D341Med (cell line): Measurements from ENCODE around the gene RFT1.
A peak's percentile ranks its signal among the peaks of the same experiment; 100 is the strongest.
"Not testable (repeated sequence)": the region's sequence is repeated elsewhere in the genome, so short reads cannot be mapped to it uniquely, and the experiment has no call there.

Source experiments
- DNase-seq: peaks from one replicate; pipeline ENCODE4 v3.0.0; 2012; ENCODE audit warnings: low spot score

Gene RFT1

DNA sequence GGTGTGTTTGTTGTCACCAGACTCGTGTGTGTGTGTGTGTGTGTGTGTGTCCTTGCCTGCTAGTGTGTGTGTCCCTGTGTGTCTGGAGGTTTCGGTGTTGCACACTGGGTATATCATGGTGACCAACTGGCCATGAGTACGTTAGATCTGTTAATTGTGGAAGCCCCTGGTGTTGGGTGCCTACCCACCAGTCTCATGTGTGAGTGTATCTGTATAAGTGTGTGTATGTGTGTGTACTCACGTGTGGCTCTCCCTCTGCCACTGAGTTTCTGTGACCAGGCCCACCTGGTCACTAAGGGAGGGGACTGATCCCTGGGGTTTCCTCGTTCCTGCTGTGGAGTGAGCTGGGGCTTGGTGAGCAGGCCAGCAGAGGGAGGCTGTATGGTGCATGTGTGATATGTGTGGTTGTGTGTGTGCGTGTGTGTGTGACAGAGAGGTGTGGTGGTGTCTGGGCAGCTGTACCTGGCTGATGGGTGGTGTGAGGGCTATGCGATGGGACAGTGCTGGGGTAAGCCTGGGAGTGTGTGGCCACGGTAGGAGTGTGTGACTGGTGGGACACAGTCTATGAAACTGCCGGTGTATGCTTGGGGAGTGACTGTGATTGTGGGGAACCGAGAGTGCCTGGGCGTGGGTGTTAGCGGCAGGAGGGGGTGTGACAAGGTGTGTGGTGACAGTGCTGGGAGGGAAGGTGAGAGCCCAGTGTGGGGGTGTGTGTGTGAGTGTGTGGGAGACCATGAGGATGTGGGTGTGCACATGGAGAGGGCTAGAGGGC is 32.6 kb upstream of the RFT1 start:
- DNase-seq = no peak

DNA sequence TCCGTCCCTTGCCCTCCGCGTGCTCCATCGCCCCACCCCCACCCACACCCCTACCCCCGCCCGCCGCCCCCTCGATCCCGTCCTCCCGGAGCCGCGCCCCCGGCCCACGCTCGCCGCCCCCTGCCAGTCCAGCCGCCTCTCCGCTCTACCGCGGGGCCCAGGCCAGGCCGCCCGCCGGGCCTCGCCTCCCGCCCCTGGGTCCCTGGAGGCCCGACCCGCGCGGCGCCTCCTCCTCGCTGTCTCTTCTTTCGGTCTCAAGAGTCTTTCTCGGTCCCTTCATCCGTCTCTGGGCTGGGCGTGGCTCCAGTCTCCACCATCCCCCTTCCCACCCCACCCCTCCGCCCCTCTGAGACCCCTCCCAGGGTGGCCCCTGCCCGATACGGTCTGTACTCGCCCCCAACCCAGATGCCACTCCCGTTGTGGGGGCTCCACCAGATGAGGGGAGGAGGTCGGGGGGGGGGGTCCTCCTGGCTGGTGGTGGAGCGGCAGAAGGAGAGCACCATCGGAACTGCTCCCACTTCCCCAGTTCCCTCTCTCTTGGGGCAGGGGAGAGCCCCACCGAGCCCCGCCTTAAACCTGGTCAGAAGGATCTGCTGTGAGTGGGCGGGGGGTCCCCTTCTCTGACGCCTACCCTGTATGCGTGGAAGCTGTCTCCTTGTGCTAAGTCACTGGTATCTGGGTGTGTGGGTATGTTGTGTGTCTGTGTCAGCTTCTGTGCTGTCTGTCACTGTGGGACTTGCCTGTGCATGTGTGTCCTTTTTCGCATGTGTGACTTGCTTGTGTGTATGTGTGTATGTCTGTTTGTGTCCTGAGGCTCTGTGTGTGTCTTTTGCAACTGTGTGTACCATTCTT is 31.8 kb upstream of the RFT1 start:
- DNase-seq = peak; percentile 82

DNA sequence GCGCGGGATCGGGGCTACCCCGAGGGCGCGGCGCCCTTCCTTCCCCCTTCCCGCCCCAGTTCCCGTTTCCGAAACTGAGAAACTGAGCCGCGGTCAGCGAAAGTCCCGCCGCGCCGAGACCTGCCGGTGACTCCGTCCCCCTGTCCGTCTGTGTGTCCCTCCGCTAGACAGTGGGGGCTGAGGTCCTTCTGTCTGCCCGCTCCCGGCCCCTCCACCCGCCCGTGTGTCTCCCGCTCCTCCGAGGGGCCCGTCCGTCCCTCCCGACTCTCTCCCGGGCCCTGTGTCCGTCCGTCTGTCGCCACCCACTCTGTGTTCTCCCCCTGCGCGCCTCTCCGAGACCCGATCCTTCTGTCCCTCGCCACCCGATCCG is 31.2 kb upstream of the RFT1 start:
- DNase-seq = no peak

DNA sequence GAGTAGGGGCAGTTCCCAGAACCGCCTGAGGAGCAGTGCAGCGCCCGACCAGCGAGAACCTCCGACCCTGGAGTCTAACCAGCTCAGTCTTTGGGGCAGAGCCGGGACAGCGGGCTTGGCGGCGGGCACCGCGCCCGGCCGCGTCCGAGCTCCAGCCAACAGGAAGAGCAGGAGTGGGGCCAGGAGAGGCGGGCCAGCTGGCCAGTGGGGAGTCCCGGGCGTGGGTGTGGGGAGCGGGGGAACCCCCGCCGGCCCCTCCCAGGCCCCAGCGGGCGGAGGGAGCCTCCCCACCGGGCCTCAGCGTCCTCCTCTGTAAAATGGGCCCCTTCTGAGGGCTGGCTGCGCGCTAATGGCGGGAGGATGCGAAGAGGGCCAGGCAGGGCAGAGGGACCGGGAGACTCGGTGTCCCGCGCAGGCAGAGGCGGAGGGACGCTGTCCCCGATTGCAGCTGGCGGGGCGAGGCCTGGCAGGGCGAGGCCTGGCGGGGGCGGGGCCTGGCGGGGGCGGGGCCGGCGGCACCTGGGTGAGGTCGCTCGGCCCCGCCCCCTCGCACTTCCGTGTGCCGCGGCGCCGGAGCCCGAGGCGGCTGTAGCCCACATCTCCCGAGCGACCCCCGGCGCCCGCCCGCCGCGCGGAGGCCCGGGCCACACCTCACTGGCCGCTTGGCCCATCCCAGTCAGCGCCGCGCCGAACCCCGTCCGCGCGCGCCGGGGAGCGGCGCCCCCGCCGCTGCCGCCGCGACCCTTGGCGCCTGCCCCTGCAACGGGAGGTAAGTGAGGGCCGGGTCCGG is 30.6 kb upstream of the RFT1 start, which contains the start of gene PRKCD:
TSS of gene PRKCD (plus strand) at position 550 of the 790 bp plus-strand sequence. CDS start 17,214 bp downstream, outside the sequence.
- peak; percentile 94 for DNase-seq

DNA sequence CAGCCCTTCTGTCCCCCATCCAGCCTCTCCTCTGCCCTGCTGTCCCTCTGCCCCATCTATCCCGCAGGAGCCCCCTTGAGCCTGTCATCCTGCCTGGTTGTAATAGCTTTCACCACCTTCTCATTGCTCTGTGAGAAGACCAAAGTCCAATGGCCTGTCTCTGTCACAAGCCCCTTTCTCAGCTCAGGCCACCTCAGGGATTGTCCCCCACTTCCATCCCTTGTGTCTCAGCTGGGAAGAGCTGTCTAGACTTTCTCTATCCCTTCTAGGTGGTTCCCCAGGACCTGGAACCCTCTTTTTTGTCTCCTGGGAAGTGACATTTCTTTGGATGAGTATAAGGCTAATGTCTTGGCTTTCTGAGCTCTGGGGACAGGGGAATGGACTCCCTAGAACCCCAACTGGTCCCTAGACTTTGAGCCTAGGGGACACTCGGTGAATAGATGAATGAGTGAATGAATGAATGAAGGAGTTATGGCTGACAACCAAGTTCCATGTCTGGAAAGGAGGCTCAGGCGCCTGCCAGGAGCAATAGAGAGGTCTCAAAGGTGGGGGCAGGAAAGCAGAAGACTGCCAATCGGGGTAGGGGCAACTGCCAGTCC is 29.9 kb upstream of the RFT1 start:
- DNase-seq = no peak

DNA sequence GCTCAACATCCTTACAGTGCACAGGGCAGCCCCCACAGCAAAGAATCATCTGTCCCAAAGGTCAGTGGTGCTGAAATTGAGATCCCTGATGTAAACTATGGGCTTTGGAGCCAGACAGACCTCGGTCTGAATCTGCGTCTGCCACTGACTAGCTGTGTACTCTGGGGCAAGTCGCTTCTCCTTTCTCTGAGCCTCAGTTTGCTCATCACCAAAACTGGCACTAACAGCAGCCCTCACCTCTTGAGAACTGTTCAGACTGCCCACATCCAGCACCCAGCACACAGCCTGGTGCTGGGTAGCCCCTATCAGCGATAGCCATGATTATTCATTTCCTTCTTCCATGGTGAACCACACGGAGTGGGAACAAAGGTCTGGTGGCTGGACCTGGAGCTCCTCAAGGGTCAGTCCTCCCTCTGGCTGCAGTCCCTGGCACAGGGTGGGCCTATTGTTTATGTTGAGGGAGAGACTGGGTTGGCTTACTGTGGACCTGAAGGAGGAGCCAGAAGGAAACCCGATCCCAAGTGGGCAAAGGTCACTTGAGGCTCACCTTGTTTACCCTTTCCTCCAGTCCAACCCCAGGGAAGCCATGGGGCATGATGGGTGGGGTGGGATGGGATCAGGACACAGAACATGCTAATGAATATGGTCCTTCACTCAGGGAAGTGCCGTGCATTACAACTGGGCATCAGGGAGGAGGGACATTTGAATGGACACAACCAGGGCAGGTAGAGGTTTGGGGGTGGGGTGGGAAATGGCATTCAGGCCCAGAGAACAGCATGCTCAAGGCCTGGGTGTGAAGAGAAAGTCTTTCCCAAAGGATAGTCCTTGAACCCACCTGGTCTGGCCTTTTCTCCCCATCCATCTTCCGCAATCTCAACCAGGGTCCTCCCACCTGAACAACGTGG is 29.2 kb upstream of the RFT1 start:
- no peak for DNase-seq

DNA sequence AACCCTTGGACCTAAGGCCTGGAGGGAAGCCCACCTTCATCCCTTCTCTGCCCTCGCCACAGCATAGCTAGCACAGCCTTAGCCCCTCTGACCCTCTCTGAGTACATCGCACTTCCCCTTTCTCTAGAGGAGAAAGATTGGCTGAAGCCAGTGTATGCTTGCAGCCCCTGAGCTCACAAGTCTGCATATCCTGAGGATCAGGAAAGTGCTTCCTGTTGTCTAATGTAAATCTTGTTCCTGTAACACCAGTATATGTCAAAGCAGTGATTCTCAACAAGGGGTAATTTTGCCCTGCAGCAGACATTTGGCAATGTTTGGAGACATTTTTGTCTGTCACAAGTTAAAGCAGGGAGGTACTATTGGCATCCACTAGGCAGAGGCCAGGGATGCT is 28.5 kb upstream of the RFT1 start:
- DNase-seq = no peak

DNA sequence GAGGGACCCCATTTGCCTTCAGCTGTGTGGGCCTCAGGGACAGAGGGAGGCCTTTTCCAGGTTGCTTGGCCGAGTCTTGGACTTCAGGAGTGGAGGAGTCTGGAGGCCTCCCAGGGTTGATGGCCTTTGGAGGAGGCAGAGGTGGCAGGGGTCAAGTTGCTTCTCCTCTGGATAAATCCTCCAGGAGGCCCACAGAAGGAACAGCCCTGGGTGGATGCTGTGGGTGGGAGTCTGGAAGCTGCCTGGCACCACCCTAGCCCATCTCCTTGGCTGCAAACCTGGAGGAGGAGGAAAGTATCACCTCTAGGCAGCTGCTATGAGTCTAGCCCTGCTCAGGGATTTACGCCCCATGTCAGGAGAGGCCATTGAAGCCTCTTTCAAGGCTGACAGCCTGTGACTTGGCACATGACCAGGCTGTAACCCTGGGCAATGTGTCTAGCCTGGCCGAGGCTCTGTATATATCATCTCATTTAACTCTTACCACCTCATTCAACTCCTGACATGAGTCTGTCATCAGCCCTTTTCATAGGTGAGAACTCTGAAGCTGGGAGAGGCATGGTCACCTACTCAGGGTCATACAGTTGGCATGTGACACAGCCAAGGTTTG is 27.8 kb upstream of the RFT1 start:
- DNase-seq = no peak

DNA sequence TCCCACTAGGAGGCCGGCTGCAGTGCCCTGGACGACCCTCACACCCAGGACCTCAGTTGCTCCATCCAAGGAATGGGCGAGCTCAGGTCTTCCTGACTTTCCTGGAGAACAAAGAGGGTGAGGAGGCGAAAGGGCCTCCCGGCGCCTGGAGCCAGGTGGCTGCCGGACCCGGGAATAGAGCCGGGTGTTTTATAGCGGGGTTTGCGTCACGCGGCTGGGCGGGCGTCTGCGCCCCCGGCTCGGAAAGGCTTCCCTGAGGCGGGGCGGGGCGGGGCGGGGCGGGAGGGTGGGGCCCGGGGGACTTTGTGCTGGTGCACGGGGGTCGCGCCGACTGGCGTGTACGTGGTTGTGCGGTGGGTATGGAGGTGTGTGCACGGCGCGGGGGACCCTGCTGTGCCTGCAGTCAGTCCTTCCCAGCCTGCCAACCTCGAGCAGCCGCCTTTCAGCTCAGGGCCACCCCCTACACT is 26.2 kb upstream of the RFT1 start:
- no peak for DNase-seq

DNA sequence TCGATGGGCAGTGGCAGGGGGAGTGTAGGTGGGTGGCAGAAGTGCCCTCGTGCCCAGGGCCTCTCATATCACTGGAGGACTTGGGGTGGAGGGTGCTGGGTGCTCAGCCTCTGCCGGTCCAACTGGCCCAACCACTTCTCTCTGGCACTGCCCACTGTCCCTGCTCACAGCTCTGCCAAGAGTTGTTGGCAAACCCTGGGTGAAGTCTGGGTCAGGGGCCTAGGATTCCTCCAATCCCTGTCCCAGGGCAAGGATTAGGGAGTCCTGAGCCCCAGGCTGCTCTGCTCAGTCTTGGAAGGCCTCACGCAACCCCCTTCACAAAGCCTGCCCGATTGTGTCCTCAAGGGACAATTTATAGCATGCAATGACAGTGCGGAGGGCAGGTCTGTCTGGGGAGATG is 25.5 kb upstream of the RFT1 start:
- DNase-seq = peak; percentile 50

DNA sequence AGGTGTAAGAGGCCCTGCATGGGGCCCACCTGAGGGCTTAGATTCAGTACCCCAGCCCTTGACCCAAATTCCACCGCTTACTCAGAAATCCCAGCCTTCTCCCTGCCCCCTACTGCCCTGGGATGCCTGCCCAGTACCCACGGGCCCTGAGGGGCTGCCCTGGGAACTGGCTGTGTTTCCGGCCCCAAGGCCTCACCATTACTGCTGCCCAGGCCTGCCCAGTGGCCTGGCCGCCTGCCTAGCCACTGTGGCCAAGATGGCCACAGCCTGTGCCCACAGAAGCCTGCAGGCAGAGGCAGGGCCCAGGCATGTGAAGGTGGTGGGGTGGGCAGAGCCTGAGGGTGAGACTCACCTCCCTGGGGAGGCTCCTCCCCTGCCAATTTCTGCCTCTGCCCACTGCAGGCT is 24.6 kb upstream of the RFT1 start:
- DNase-seq = no peak

DNA sequence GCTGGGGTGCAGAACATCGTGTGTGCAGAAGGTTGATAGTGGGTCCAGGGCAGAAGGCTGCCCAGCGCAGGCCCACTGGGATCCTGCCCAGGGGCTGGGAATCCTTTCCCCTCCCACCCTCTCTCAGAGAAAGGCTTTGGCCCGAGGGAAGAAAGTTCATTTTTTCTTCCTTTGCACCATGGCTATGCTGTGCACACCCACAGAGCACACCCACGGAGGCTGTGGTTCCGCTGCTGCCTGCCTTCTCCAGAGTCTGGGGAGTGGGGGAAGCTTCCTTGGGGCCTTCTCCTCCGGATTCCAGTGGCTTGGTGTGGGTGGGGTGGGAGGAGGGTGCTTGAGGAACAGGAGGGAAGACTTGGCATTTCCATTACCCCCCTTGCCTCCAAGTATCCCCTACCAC is 23.7 kb upstream of the RFT1 start:
- DNase-seq = no peak

DNA sequence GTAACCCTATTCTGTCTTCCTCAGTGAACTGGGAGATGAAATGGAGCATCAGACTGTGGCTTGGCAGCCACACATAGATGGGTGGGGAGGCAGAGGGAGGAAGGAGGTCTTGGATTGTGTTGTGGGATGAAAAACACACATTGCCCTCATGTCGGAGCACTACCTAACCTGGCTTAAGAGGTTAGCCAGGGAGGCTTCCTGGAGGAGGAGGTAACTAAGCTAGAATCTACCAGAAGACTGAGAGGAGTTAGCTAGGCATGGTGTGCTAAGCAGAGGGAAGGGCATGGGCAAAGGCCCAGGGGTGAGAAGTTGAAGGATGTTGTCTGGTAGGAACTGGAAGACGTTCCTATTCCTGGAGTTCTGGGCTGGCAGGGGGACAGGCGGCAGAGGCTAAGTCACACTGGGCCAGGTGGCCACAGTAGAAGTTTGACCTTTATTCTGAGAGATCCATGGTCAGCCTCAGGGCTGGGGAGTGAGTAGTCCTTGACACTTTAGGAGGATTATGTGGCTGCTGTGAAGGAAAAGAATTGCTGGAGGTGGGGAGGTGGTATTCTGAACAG is 23.1 kb upstream of the RFT1 start:
- DNase-seq = no peak

DNA sequence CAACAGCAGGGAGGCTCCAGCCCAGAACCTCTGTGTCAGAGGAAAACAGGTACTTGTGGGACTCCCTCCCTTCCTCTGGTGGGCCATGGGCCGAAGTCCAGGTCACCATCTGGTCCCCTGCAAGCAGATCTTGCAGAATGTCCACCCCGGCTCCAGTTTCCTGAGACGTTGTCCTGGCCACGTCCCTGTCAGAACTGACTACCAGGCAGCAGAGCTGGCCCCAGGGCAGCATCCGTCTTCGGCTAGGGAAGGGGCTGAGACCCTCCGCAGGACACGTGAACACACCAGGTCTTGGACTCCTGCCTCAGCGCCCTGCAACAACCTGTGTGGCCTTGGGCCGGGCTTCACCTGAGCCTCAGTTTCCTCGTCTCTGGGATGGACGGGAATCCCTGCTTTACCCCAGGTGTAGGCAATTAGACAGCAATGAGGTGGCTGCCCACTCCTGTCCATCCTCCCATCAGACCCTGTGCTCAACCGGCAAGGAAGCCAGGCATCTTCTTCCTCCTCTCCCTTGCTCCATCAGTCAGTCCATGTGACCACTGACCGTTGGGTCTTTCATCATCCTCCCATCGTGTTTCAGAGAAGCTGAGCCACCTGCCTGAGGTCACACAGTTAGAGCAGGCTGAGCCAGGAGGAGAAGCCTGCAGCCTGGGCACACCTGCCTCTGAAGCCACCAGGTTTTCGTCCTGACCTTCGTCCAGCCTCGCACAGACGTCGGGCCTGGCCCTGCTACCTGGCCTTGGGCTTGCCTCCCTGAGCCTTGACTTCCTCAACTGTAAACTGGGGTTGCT is 21.8 kb upstream of the RFT1 start:
- no peak for DNase-seq

DNA sequence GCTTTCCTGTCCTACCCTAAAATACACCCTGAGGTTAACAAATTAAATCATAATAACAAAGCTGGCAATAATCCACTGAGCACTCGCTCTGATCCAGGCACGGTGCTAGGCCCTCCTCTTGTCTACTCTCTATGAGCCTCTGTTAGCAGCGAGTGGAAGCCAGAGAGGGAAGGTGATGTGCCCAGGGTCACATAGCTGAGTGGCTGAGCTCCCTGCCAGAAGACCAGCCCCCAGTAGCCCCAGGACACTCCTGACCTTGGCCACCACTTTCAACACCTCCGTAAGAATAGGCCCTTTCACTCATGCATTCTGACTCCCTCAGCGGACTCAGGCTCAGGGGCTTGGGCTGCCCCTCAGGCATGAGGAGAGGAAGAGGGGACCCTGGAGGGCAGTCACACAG is 21.2 kb upstream of the RFT1 start:
- no peak for DNase-seq

DNA sequence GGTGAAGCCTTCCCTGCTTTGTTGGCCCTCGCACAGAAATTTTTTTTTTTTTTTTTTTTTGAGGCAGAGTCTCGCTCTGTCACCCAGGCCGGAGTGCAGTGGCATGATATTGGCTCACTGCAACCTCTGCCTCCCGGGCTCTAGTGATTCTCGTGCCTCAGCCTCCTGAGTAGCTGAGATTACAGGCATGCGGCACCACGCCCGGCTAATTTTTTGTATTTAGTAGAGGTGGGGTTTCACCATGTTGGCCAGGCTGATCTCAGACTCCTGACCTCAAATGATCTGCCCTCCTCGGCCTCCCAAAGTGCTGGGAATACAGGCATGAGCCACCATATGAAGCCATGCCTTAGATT is 20.8 kb upstream of the RFT1 start:
- DNase-seq = not testable (repeated sequence)

DNA sequence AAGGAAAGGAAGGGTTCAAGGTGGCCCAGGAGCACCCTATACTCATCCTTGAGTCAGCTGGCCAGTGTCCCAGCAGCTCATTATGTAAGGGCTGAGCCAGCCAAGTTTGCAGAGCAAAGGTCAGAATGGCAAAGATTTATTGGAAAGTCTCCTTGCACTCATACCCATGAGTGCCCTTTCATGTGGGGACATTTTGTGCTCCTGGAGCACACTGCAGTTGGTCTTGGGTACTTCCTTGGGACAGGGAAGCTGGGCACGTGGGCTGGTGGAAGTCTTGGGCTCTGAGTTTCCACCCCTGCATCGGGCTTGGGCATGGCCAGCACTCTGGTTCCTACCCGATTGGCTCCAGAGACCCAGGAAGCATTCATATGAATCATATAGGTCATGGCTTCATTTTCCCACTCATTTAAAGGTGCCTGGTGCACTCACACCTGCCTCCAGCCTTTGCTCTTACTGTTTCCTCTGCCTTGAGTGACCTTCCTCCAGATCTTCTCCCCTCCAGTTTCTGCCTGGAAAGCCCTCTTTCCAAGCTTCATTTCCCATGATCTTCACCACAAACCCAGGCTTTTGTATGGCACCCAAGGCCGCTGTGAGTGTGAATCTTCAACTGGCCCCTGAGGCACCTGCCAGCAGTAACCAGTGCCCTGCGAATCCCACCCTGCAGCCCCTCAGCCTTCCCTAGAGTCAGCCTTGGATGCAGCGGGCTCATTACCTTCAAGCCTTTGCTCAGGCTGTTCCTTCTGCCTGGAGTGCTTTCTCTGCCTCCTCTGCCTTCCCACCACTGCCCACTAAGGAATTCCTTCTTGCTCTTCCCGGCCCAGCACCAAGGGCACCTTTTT is 20.2 kb upstream of the RFT1 start:
- DNase-seq = no peak

DNA sequence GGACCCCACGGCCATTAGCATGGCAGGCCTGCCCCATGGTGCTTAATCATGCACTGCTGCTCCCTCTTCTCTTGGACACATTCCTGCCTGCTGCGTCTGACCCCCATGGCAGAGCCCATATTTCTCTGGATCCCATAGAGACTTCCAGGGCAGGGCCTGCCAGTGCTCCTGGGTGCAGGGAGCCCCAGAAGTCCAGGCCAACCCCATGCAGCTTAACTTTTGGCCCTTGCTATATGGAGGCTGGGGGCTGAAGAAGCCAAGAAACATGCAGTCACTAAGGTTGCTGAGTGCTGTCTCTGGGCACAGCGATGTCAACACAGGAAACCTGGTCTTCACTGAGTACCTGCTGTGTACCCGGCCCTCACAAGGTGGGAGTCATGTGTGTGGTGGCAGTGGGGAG is 19.5 kb upstream of the RFT1 start:
- no peak for DNase-seq
